Right cardiac atrium (tissue), 5 donors: ENCODE measurements around the gene KRT73. TPM values are rescaled to one million over a fixed set of nuclear protein-coding genes. Genes with fewer than 3 reads are reported as not detected.
"Not testable (repeated sequence)": the region's sequence is repeated elsewhere in the genome, so short reads cannot be mapped to it uniquely, and the experiment has no call there.

Experiments used
- ATAC-seq, 2 donors: fragments of 200-7000 bp; cut with Tn5 transposase; one replicate each; pipeline versions ENCODE4 v1.8.0 to v1.9.1; 2020; ENCODE audit warnings: moderate library complexity in 2 of 2, mild to moderate bottlenecking in 1 of 2
- DNase-seq, 3 donors: peaks; one replicate each; pipeline ENCODE4 v3.0.0-alpha.2; 2020
- H3K27ac ChIP-seq: one replicate; pipeline ENCODE4 v1.5.1; 2013; ENCODE audit warnings: mild to moderate bottlenecking, low read length, control low read depth, moderate library complexity
- H3K27me3 ChIP-seq: one replicate; pipeline ENCODE4 v1.6.1; 2013; ENCODE audit not compliant: control insufficient read depth, insufficient read depth
- H3K4me1 ChIP-seq: one replicate; pipeline ENCODE4 v1.6.1; 2013; ENCODE audit warnings: low read length; ENCODE audit not compliant: control insufficient read depth, insufficient read depth
- H3K4me3 ChIP-seq: one replicate; pipeline ENCODE4 v1.5.1; 2013; ENCODE audit warnings: low read length, control low read depth
- H3K9me3 ChIP-seq: one replicate; pipeline ENCODE4 v1.6.1; 2013; ENCODE audit warnings: low read length; ENCODE audit not compliant: control insufficient read depth
- WGBS: extraction: QIAGEN DNeasy Blood & Tissue Kit; methylation state at CpG from one replicate; pipeline ENCODE4 v1.1.7; 2013; 5-methylcytosine and 5-hydroxymethylcytosine counted together
- intact Hi-C, 4 donors: fragments of 100-400 bp; cut with DNase I; formaldehyde crosslinking; loops; one replicate each; pipeline versions ENCODE4 v1.11.0 to v1.14.0; 2022 to 2023
- polyA plus RNA-seq: library from polyadenylated mRNA; stranded (reverse); fragments of 200-250 nt; gene quantifications from one replicate; pipeline ENCODE4 v1.2.3, GENCODE V29; 2013
- total RNA-seq, 4 donors: library from RNA; stranded (reverse); fragmentation: NEBNext Ultra II Directional; extraction: Animal tissue kit (Norgen Biotek cat#: 25700); gene quantifications; one replicate each; pipeline ENCODE4 v1.2.1, GENCODE V29; 2021
- donor health status: healthy with polysubstance abuse.
- donor health status: DM: no; HTN: yes; CAD: no.
- donor health status: DM: no; HTN: no; CAD: no.
- donor health status: DM: no; HTN: yes; CAD: no; lungs with severe emphysema.
- donor health status: DM: yes; HTN: yes; CAD: no.

Gene KRT73
- total and polyA plus RNA-seq, 5 donors, result not detected

- H3K27me3 ChIP-seq, H3K4me1 ChIP-seq, ATAC-seq, H3K4me3 ChIP-seq, DNase-seq, H3K27ac ChIP-seq, H3K9me3 ChIP-seq, intact Hi-C loops: not testable (repeated sequence)
- 95% methylated on average over 4 of the region's 4 CpGs for WGBS
Measured at GRCh38 chr12:52594237-52594636, 24.1 kb downstream of the KRT73 start.

- H3K9me3 ChIP-seq, result no peaks in the 10 kb centered on the region
- WGBS, result 87% methylated on average over 11 of the region's 11 CpGs
- DNase-seq (no peak), ATAC-seq (no peak)
- no peak overlapping the region for H3K4me3 ChIP-seq
- intact Hi-C loops, result no loop called here
- no peaks in the 10 kb centered on the region for H3K27me3 ChIP-seq
- no peak overlapping the region for H3K27ac ChIP-seq
- H3K4me1 ChIP-seq, result no peaks in the 10 kb centered on the region
Measured at GRCh38 chr12:52591521-52591920, 26.8 kb downstream of the KRT73 start.

DNA sequence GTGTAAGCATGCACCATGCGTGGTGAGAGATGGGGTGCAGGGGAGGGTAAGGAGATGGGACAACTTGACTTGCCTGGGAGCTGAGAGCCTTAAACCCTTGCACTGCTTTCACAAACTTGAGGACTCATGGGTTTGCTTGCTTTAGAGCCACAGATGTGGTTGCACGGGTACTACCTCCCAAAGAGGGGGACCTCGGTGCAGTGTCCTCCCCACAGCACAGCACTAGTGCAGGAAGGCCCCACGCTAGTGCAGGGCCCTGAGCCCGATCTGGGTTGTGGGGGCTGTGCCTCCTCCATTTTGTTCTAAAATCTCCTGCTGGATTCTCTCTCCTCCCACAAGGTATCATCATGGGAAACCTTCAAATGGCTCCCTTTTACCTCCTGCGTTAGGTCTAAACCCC is 28.3 kb downstream of the KRT73 start:
- no peaks in the 10 kb centered on the region for H3K4me1 ChIP-seq
- H3K4me3 ChIP-seq, result no peak overlapping the region
- intact Hi-C loops, result no loop called here
- ATAC-seq (no peak), DNase-seq (no peak)
- H3K9me3 ChIP-seq, result no peaks in the 10 kb centered on the region
- 89% methylated on average over 6 of the region's 6 CpGs for WGBS
- H3K27ac ChIP-seq, result no peak overlapping the region
- H3K27me3 ChIP-seq, result no peaks in the 10 kb centered on the region

DNA sequence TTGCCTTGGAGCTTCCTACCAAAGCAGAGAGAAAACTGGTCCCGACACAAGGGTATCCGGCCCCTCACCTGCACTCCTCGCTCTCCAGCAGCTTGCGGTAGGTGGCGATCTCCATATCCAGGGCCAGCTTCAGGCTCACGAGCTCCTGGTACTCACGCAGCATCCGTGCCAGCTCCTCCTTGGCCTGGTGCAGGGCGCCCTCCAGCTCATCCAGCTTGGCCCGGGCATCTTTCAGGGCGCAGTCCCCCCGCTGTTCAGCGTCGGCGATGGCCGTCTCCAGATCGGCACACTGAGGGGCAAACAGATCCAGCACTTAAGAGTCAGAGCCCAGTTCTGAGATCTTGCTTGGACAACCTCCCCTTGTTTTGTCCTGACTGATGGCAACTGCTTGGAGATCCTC is 30.8 kb downstream of the KRT73 start:
- Histone ChIP-seq H3K9me3 (no peaks in the 10 kb centered on the region), H3K4me1 (no peaks in the 10 kb centered on the region), H3K4me3 (no peak overlapping the region), H3K27me3 (no peaks in the 10 kb centered on the region), H3K27ac (no peak overlapping the region)
- WGBS, result 74% methylated on average over 17 of the region's 17 CpGs
- DNase-seq (no peak), ATAC-seq (no peak)
- intact Hi-C loops, result no loop called here

DNA sequence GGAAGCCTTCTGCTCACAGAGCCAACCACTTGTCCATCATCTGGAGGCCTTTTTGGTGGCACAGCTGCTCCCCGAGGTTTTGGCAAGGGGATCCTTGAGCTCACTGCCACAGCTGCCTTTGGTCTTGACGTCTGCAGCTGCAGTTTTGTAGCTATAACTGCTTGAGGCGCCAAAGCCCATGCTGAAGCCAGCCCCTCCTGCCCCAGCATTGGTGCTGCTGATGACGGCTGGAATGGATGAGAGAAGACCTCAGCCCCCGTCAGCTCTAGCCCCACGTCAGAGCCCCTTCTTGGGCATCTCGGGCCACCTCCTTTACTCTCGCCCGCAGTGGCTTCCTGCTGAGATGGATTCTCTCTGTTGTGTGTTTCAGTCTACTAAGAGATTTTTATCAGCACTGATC is 32.4 kb downstream of the KRT73 start:
- no peaks in the 10 kb centered on the region for H3K9me3 ChIP-seq
- no peak overlapping the region for H3K4me3 ChIP-seq
- 71% methylated on average over 9 of the region's 9 CpGs for WGBS
- no peak for ATAC-seq
- no peaks in the 10 kb centered on the region for H3K4me1 ChIP-seq
- no peak overlapping the region for H3K27ac ChIP-seq
- intact Hi-C loops, result no loop called here
- no peak for DNase-seq
- H3K27me3 ChIP-seq, result no peaks in the 10 kb centered on the region

DNA sequence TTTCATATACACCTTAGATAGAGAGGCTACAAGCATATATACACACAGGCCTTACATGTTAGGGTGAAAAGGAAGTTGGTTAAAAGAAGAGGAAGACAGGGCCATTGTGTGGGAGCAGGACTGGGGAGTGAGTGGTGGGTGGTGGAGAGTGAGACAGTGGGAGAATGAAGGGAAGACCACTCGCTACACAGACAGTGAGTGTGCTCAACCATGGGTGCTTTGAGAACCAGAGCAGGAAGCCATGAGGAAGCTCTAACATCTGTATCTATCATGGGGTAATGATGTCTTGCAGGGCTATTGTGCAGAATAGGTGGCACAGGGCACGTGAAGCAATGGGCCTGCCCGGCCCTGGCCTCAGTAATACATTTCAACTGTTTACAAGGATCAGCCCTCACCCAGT is 33.3 kb downstream of the KRT73 start:
- Histone ChIP-seq H3K27ac (no peak overlapping the region), H3K4me3 (no peak overlapping the region), H3K27me3 (no peaks in the 10 kb centered on the region), H3K4me1 (no peaks in the 10 kb centered on the region), H3K9me3 (no peaks in the 10 kb centered on the region)
- DNase-seq (no peak), ATAC-seq (no peak)
- 86% methylated on average over 3 of the region's 3 CpGs for WGBS
- intact Hi-C loops, result no loop called here

GRCh38 chr12:52584156-52584682 is 34.1 kb downstream of the KRT73 start:
- no peak for DNase-seq
- H3K4me3 ChIP-seq, result no peak overlapping the region
- H3K4me1 ChIP-seq, result no peaks in the 10 kb centered on the region
- intact Hi-C loops, result loop anchor here in 3 of 4 donors (5.0 kb wide), 2 partner anchors 283 to 298 kb away; no protein-coding TSS in a partner anchor
- H3K9me3 ChIP-seq, result no peaks in the 10 kb centered on the region
- H3K27me3 ChIP-seq, result no peaks in the 10 kb centered on the region
- H3K27ac ChIP-seq, result no peak overlapping the region
- 85% methylated on average over 9 of the region's 9 CpGs for WGBS
- ATAC-seq, result no peak

DNA sequence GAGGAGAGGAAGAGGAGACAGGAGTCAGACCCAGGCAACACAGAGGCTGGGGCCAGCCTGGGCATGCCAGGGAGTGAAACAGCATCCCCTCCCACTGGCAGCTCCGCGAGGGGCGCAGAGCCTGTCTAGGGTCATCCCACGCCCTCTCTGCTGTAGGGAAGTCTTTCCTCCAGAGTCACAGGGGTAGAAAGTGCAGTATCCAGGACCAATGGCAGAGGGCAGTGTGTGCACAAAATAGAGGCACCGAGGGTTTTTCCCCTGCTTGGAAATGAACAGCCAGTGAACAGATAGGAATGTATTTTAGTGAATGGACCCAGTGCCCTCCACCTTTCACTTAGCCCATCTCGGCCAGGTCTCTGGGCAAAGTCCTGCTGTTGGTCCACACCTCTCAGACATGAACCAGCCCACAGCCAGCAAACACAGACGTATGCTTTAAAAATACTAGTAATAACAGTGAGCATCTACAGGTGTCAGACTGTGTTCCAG is 35.3 kb downstream of the KRT73 start:
- intact Hi-C loops, result loop anchor here (2.0 to 5.0 kb wide), 3 partner anchors 284 to 299 kb away; no protein-coding TSS in a partner anchor
- no peaks in the 10 kb centered on the region for H3K27me3 ChIP-seq
- no peaks in the 10 kb centered on the region for H3K9me3 ChIP-seq
- peak in 2 of 3 donors; percentile 24 to 73 for DNase-seq
- peak; percentile 65 to 80 for ATAC-seq
- 13% methylated on average over 7 of the region's 7 CpGs for WGBS
- no peaks in the 10 kb centered on the region for H3K4me1 ChIP-seq
- no peak overlapping the region for H3K27ac ChIP-seq
- H3K4me3 ChIP-seq, result no peak overlapping the region

- 62% methylated on average over 2 of the region's 2 CpGs for WGBS
Measured at GRCh38 chr12:52582486-52582885, 35.9 kb downstream of the KRT73 start.

DNA sequence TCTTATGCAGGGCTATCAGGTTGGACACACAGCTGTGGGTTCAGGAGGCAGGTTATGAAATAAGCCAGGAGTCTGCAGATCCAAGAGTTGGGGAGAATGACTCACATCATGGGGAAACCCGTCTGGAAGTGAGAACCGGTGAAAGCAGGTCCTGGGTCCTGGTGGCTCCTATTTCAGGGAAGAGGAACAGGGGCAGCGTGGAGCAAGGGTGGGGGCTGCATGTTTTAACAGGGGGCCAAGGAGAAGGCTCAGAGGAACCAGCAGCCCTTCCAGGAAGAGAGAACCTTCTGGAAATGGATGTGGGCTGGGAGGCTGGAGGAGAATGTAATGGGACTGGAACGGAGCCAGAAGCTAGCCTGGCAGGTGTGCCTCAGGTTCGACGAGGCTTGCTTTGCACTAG is 36.9 kb downstream of the KRT73 start:
- no peaks in the 10 kb centered on the region for H3K27me3 ChIP-seq
- no peak overlapping the region for H3K4me3 ChIP-seq
- ATAC-seq, result no peak
- H3K27ac ChIP-seq, result no peak overlapping the region
- H3K4me1 ChIP-seq, result no peaks in the 10 kb centered on the region
- 74% methylated on average over 6 of the region's 6 CpGs for WGBS
- intact Hi-C loops, result loop anchor here in 3 of 4 donors (5.0 kb wide), 2 partner anchors 286 to 301 kb away; no protein-coding TSS in a partner anchor
- DNase-seq, result no peak
- H3K9me3 ChIP-seq, result no peaks in the 10 kb centered on the region

More at GRCh38 chr12:52582486-52582885, 35.9 kb downstream of the KRT73 start:
- no peaks in the 10 kb centered on the region for H3K4me1 ChIP-seq
- DNase-seq (no peak), ATAC-seq (no peak)
- no peaks in the 10 kb centered on the region for H3K9me3 ChIP-seq
- intact Hi-C loops, result loop anchor here (2.0 to 5.0 kb wide), 3 partner anchors 285 to 300 kb away; no protein-coding TSS in a partner anchor
- H3K27me3 ChIP-seq, result no peaks in the 10 kb centered on the region
- no peak overlapping the region for H3K27ac ChIP-seq
- no peak overlapping the region for H3K4me3 ChIP-seq

DNA sequence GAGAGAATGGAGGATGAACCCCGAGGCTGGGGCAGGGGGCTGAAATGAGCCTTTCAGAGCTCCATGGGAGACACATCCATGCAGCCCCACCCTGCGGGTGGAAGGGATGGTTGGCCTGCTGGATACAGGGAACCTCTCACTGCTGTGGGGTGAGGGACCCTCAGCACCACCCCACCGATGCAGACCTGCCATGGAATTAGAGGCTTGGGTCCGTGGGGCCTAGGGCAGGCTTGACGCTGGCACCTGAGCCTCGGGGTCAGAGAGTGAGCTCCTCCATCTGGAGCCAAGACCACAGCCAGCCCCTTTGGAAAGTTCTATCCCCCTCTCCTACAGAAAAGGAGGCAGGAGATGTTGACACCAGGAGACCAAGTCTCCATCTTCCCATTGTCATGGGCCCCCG is 37.3 kb downstream of the KRT73 start:
- Histone ChIP-seq H3K27me3 (no peaks in the 10 kb centered on the region), H3K4me3 (no peak overlapping the region), H3K9me3 (no peaks in the 10 kb centered on the region), H3K27ac (no peak overlapping the region), H3K4me1 (no peaks in the 10 kb centered on the region)
- intact Hi-C loops, result loop anchor here in 3 of 4 donors (5.0 kb wide), 2 partner anchors 286 to 301 kb away; no protein-coding TSS in a partner anchor
- WGBS, result 87% methylated on average over 7 of the region's 7 CpGs
- no peak for ATAC-seq
- no peak for DNase-seq
